Uterus (tissue), 2 donors: Measurements from ENCODE around the gene ATXN1L.

Source experiments
- POLR2A ChIP-seq, 2 donors: fragments of 450-650 bp; IDR thresholded peaks; one replicate each; pipeline ENCODE4 v1.6.1; 2016; ENCODE audit warnings: antibody characterized with exemption in 2 of 2, mild to moderate bottlenecking in 1 of 2, moderate library complexity in 1 of 2
- TF ChIP-seq, protein P1 (sequence below), 4 experiments: fragments of 200-600 bp in 2 of 4; fragments of 450-650 bp in 2 of 4; sonication (generic) in 2 of 4; IDR thresholded peaks; one replicate each; pipeline ENCODE4 v1.5.1; 2016 to 2019; ENCODE audit warnings: antibody characterized with exemption in 4 of 4, mild to moderate bottlenecking in 2 of 4, moderate library complexity in 1 of 4

DNA sequence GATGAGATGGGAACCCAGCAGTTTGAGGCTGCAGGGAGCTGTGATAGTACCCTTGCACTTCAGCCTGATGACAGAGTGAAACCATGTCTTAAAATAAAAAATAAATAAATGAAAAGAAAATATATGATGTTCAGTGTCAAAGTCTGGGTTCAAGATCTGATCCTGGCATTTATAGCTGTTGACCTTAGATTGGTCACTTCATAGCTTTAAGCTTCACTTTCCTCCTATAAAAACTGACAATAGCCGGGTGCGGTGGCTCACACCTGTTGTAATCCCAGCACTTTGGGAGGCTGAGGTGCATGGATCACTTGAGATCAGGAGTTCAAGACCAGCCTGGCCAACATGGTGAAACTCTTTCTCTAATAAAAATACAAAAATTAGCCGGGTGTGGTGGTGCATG, 43.4 kb downstream of the ATXN1L start:
- TF ChIP-seq, protein P1, sequence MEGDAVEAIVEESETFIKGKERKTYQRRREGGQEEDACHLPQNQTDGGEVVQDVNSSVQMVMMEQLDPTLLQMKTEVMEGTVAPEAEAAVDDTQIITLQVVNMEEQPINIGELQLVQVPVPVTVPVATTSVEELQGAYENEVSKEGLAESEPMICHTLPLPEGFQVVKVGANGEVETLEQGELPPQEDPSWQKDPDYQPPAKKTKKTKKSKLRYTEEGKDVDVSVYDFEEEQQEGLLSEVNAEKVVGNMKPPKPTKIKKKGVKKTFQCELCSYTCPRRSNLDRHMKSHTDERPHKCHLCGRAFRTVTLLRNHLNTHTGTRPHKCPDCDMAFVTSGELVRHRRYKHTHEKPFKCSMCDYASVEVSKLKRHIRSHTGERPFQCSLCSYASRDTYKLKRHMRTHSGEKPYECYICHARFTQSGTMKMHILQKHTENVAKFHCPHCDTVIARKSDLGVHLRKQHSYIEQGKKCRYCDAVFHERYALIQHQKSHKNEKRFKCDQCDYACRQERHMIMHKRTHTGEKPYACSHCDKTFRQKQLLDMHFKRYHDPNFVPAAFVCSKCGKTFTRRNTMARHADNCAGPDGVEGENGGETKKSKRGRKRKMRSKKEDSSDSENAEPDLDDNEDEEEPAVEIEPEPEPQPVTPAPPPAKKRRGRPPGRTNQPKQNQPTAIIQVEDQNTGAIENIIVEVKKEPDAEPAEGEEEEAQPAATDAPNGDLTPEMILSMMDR (IDR thresholded peaks at IDR 0.05): no peak
- TF ChIP-seq POLR2A (IDR thresholded peaks at IDR 0.05): no peak
